Measurements from ENCODE around the gene POU3F1.
"Not testable (repeated sequence)": the region's sequence is repeated elsewhere in the genome, so short reads cannot be mapped to it uniquely, and the experiment has no call there.

The POU3F1 gene

GRCh38 chr1:38046884-38047602, 450 bp upstream of the POU3F1 start:
- peak; percentile 65 for DNase-seq

GRCh38 chr1:38045401-38046332, 926 bp downstream of the POU3F1 start:
- peak; percentile 61 for DNase-seq

- no peak for DNase-seq
Measured at GRCh38 chr1:38044221-38045215, 2.1 kb downstream of the POU3F1 start.

- no peak for DNase-seq
Measured at GRCh38 chr1:38043036-38043747, 3.4 kb downstream of the POU3F1 start.

GRCh38 chr1:38041936-38042834, 4.4 kb downstream of the POU3F1 start:
- no peak for DNase-seq

GRCh38 chr1:38039331-38040088, 7.1 kb downstream of the POU3F1 start:
- no peak for DNase-seq

GRCh38 chr1:38038861-38039260, 7.7 kb downstream of the POU3F1 start:
- DNase-seq = no peak

- no peak for DNase-seq
Measured at GRCh38 chr1:38037221-38037939, 9.2 kb downstream of the POU3F1 start.

GRCh38 chr1:38034871-38035270, 11.7 kb downstream of the POU3F1 start:
- DNase-seq = no peak

- DNase-seq = not testable (repeated sequence)
Measured at GRCh38 chr1:38032992-38033391, 13.6 kb downstream of the POU3F1 start.

GRCh38 chr1:38031513-38031866, 15.1 kb downstream of the POU3F1 start:
- DNase-seq = no peak

GRCh38 chr1:38030596-38031512, 15.7 kb downstream of the POU3F1 start:
- DNase-seq = no peak

- peak; percentile 37 for DNase-seq
Measured at GRCh38 chr1:38029685-38030511, 16.7 kb downstream of the POU3F1 start.

- DNase-seq = peak; percentile 69
Measured at GRCh38 chr1:38029081-38029681, 17.4 kb downstream of the POU3F1 start.

- DNase-seq = no peak
Measured at GRCh38 chr1:38028671-38029070, 17.9 kb downstream of the POU3F1 start.

- DNase-seq = peak; percentile 3
Measured at GRCh38 chr1:38028105-38028591, 18.4 kb downstream of the POU3F1 start.

All from NCI-H1105 treated with DMSO at 0.1 percent for 48 hours (cell line).